SK-N-MC (cell line): ENCODE data around the gene FAP.

ENCODE experiments used
- DNase-seq: peaks from one replicate; pipeline ENCODE4 v3.0.0-alpha.2; 2011; ENCODE audit warnings: low read depth, low spot score
- H3K27ac ChIP-seq: fragments of 200-600 bp; sonication (generic); 2 replicates; pipeline ENCODE4 v1.5.1; 2016; ENCODE audit warnings: mixed run types
- H3K36me3 ChIP-seq: fragments of 200-600 bp; sonication (generic); 2 replicates; pipeline ENCODE4 v1.6.1; 2017; ENCODE audit warnings: antibody characterized with exemption, low read length, mixed read lengths; ENCODE audit not compliant: insufficient read depth
- H3K4me3 ChIP-seq: fragments of 200-600 bp; sonication (generic); 2 replicates; pipeline ENCODE4 v1.5.1; 2016
- H3K9ac ChIP-seq: fragments of 200-600 bp; sonication (generic); 2 replicates; pipeline ENCODE4 v1.8.0; 2017; ENCODE audit warnings: mixed run types, mixed read lengths; ENCODE audit not compliant: insufficient read length
- H3K9me3 ChIP-seq: fragments of 200-600 bp; sonication (generic); 2 replicates; pipeline ENCODE4 v1.6.1; 2017; ENCODE audit warnings: low read depth, mild to moderate bottlenecking, antibody characterized with exemption, low read length, moderate library complexity, mixed read lengths
- EZH2 ChIP-seq: fragments of 200-600 bp; sonication (generic); IDR thresholded peaks from one replicate; pipeline ENCODE4 v1.6.1; 2017; ENCODE audit warnings: antibody characterized with exemption
- FOXP2 ChIP-seq: optimal IDR thresholded peaks from 2 replicates; pipeline ENCODE3; 2011; ENCODE audit warnings: mild to moderate bottlenecking, moderate library complexity; ENCODE audit not compliant: insufficient read depth; ENCODE audit errors: extremely low read length, control extremely low read depth
- POLR2AphosphoS5 ChIP-seq: IDR thresholded peaks from 2 replicates; pipeline ENCODE4 v1.6.1; 2012; ENCODE audit warnings: mild to moderate bottlenecking, low read depth, low read length, borderline replicate concordance

FAP gene

GRCh38 chr2:162245781-162246180 lies 2.5 kb upstream of the FAP start:
- DNase-seq, result no peak
- H3K36me3 ChIP-seq, result no peaks in the 10 kb centered on the region
- no peaks in the 10 kb centered on the region for H3K9me3 ChIP-seq
- no peak for TF ChIP-seq FOXP2
- no peak for TF ChIP-seq EZH2
- no peak for TF ChIP-seq POLR2AphosphoS5
- no peak overlapping the region for H3K9ac ChIP-seq
- no peak overlapping the region for H3K27ac ChIP-seq
- H3K4me3 ChIP-seq, result no peak overlapping the region

- no peak overlapping the region for H3K27ac ChIP-seq
- H3K36me3 ChIP-seq, result no peaks in the 10 kb centered on the region
- H3K9ac ChIP-seq, result no peak overlapping the region
- no peak for TF ChIP-seq POLR2AphosphoS5
- TF ChIP-seq EZH2, result no peak
- TF ChIP-seq FOXP2, result no peak
- no peak overlapping the region for H3K4me3 ChIP-seq
- no peaks in the 10 kb centered on the region for H3K9me3 ChIP-seq
- DNase-seq, result no peak
These were observed 1.8 kb upstream of the FAP start for GRCh38 chr2:162245061-162245460.

GRCh38 chr2:162244541-162245031 lies 1.3 kb upstream of the FAP start:
- Histone ChIP-seq H3K27ac (peak overlapping the region; percentile 79; the same call in 1 of the 2 replicates), H3K4me3 (no peak overlapping the region), H3K9me3 (no peaks in the 10 kb centered on the region), H3K9ac (no peak overlapping the region), H3K36me3 (no peaks in the 10 kb centered on the region)
- TF ChIP-seq FOXP2 (no peak), EZH2 (no peak), POLR2AphosphoS5 (no peak)
- DNase-seq, result no peak

- H3K4me3 ChIP-seq, result peak overlapping the region; percentile 70
- DNase-seq, result no peak
- no peaks in the 10 kb centered on the region for H3K9me3 ChIP-seq
- TF ChIP-seq EZH2, result no peak
- no peak for TF ChIP-seq POLR2AphosphoS5
- no peak for TF ChIP-seq FOXP2
- H3K36me3 ChIP-seq, result no peaks in the 10 kb centered on the region
- H3K27ac ChIP-seq, result peak overlapping the region; percentile 79
- H3K9ac ChIP-seq, result peak overlapping the region; percentile 58
These were observed 470 bp upstream of the FAP start for GRCh38 chr2:162243715-162244114.

GRCh38 chr2:162242586-162243280 lies 512 bp downstream of the FAP start:
- DNase-seq, result no peak
- H3K4me3 ChIP-seq, result peak overlapping the region; percentile 70
- peak overlapping the region; percentile 79 for H3K27ac ChIP-seq

GRCh38 chr2:162241571-162241970 lies 1.7 kb downstream of the FAP start:
- Histone ChIP-seq H3K36me3 (no peaks in the 10 kb centered on the region), H3K4me3 (no peak overlapping the region), H3K9ac (no peak overlapping the region), H3K27ac (no peak overlapping the region), H3K9me3 (no peaks in the 10 kb centered on the region)
- TF ChIP-seq FOXP2, result no peak
- TF ChIP-seq EZH2, result no peak
- no peak for TF ChIP-seq POLR2AphosphoS5
- no peak for DNase-seq

More at GRCh38 chr2:162242586-162243280, 512 bp downstream of the FAP start:
- Histone ChIP-seq H3K36me3 (no peaks in the 10 kb centered on the region), H3K9me3 (no peaks in the 10 kb centered on the region), H3K9ac (peak overlapping the region; percentile 58)
- TF ChIP-seq FOXP2, result no peak
- TF ChIP-seq POLR2AphosphoS5, result no peak

GRCh38 chr2:162234620-162235462 lies 8.4 kb downstream of the FAP start:
- H3K36me3 ChIP-seq, result no peaks in the 10 kb centered on the region
- H3K9ac ChIP-seq, result no peak overlapping the region
- H3K4me3 ChIP-seq, result no peak overlapping the region
- no peaks in the 10 kb centered on the region for H3K9me3 ChIP-seq
- TF ChIP-seq EZH2 (no peak), FOXP2 (no peak), POLR2AphosphoS5 (no peak)
- H3K27ac ChIP-seq, result no peak overlapping the region
- no peak for DNase-seq

GRCh38 chr2:162233197-162233596 lies 10.0 kb downstream of the FAP start:
- Histone ChIP-seq H3K27ac (no peak overlapping the region), H3K9ac (no peak overlapping the region)

GRCh38 chr2:162232671-162233070 lies 10.6 kb downstream of the FAP start:
- no peak for DNase-seq

More at GRCh38 chr2:162233197-162233596, 10.0 kb downstream of the FAP start:
- no peaks in the 10 kb centered on the region for H3K36me3 ChIP-seq
- no peaks in the 10 kb centered on the region for H3K9me3 ChIP-seq
- TF ChIP-seq POLR2AphosphoS5, result no peak
- H3K4me3 ChIP-seq, result no peak overlapping the region
- no peak for DNase-seq

More at GRCh38 chr2:162232671-162233070, 10.6 kb downstream of the FAP start:
- Histone ChIP-seq H3K4me3 (no peak overlapping the region), H3K36me3 (no peaks in the 10 kb centered on the region), H3K27ac (no peak overlapping the region), H3K9me3 (no peaks in the 10 kb centered on the region), H3K9ac (no peak overlapping the region)
- no peak for TF ChIP-seq FOXP2
- TF ChIP-seq POLR2AphosphoS5, result no peak
- TF ChIP-seq EZH2, result no peak
